Duodenal mucosa (tissue), 2 donors: ENCODE data around the gene ANKRA2.

Source experiments
- H3K27ac ChIP-seq: one replicate; pipeline ENCODE4 v1.7.0; 2013; ENCODE audit warnings: low read depth, low read length
- H3K27me3 ChIP-seq, 2 donors: one replicate each; pipeline ENCODE4 v1.7.0; 2013; ENCODE audit warnings: low read length in 2 of 2, control low read depth in 1 of 2; ENCODE audit not compliant: insufficient read depth in 2 of 2, control insufficient read depth in 1 of 2
- H3K36me3 ChIP-seq, 2 donors: one replicate each; pipeline ENCODE4 v1.7.0; 2013; ENCODE audit warnings: low read length in 2 of 2, control low read depth in 1 of 2; ENCODE audit not compliant: insufficient read depth in 2 of 2, control insufficient read depth in 1 of 2
- H3K4me1 ChIP-seq, 2 donors: one replicate each; pipeline ENCODE4 v1.7.0; 2013; ENCODE audit warnings: low read length in 2 of 2, control low read depth in 1 of 2; ENCODE audit not compliant: insufficient read depth in 2 of 2, control insufficient read depth in 1 of 2
- H3K4me3 ChIP-seq, 2 donors: one replicate each; pipeline ENCODE4 v1.7.0; 2013; ENCODE audit warnings: low read length in 2 of 2, low read depth in 1 of 2
- H3K9ac ChIP-seq, 2 donors: one replicate each; pipeline ENCODE4 v1.7.0; 2013; ENCODE audit warnings: low read length in 2 of 2, low read depth in 1 of 2
- H3K9me3 ChIP-seq, 2 donors: one replicate each; pipeline ENCODE4 v1.7.0; 2013; ENCODE audit warnings: low read length in 2 of 2, control low read depth in 1 of 2; ENCODE audit not compliant: control insufficient read depth in 1 of 2

The ANKRA2 gene

DNA sequence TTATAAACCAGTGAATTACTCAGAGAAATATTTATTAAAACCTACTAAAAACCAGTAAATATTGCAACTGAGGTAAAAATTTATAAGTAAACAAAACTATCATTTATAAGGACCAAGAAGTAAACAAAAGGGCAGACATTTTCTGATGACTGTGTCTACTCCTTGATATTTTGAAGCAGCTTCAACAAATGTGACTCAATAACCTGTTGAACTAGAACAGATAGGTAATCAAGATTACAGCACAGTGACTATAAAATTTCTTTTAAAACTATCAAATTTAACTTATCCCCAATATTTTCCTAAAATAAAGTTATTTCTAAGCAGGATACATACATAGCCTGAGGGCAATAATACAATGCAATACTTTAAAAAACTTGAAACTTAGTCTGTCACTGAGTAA, 12.8 kb downstream of the ANKRA2 start:
- H3K27me3 ChIP-seq: no peaks in the 10 kb centered on the region
- H3K36me3 ChIP-seq: peaks cover 4 to 32% of the 10 kb centered on the region in 2 donors
- H3K9me3 ChIP-seq: no peaks in the 10 kb centered on the region

DNA sequence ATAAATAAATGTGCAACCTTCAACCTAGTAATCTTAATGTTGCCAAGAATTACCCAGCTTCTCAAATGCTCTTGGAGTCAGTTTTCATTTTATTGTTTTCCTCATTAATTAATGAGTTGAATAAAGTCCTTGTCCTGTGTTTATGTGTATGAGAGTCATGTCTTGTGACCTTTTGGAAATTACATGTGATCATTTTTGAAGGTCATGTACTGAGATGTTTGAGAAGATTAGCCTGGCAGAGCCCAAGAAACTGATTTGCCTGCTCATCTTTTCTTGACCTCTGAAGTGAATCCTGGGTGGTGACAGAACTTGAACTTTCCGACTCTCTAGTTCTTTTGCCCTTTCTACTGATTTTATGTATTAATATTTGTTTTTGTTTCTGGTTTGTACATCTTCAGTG, 15.4 kb downstream of the ANKRA2 start:
- no peak overlapping the region for H3K4me3 ChIP-seq

More for the DNA sequence above, 12.8 kb downstream of the ANKRA2 start:
- H3K27ac ChIP-seq: no peak overlapping the region
- no peak overlapping the region for H3K9ac ChIP-seq
- no peak overlapping the region for H3K4me3 ChIP-seq
- H3K4me1 ChIP-seq: no peaks in the 10 kb centered on the region

DNA sequence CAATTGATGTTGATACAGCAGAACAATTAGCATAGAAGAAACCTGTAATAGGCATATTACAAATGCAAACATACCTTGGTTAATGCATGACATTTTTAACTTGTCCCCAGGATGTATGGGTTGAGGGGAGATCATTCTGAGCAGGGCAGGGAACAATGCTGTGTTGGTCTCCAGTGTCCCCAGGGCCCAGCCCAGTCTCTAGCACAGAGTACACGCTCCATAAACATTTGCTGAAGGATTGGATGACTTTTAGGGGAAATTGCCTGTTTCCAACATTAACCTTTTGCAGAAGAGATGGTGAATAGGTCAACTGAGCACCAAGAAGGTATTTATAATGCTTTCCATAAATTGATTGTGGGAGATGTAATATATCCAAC, 20.0 kb downstream of the ANKRA2 start:
- no peak overlapping the region for H3K4me3 ChIP-seq
- no peak overlapping the region for H3K27ac ChIP-seq
- H3K9me3 ChIP-seq: no peaks in the 10 kb centered on the region
- H3K4me1 ChIP-seq: peaks cover 3 to 24% of the 10 kb centered on the region in 2 donors
- H3K9ac ChIP-seq: no peak overlapping the region
- H3K27me3 ChIP-seq: no peaks in the 10 kb centered on the region
- no peaks in the 10 kb centered on the region for H3K36me3 ChIP-seq

More for the DNA sequence above, 15.4 kb downstream of the ANKRA2 start:
- Histone ChIP-seq H3K27me3 (no peaks in the 10 kb centered on the region), H3K36me3 (peaks cover 4 to 24% of the 10 kb centered on the region in 2 donors), H3K4me1 (peaks cover 0 to 3% of the 10 kb centered on the region in 2 donors), H3K9ac (no peak overlapping the region), H3K9me3 (no peaks in the 10 kb centered on the region), H3K27ac (no peak overlapping the region)

DNA sequence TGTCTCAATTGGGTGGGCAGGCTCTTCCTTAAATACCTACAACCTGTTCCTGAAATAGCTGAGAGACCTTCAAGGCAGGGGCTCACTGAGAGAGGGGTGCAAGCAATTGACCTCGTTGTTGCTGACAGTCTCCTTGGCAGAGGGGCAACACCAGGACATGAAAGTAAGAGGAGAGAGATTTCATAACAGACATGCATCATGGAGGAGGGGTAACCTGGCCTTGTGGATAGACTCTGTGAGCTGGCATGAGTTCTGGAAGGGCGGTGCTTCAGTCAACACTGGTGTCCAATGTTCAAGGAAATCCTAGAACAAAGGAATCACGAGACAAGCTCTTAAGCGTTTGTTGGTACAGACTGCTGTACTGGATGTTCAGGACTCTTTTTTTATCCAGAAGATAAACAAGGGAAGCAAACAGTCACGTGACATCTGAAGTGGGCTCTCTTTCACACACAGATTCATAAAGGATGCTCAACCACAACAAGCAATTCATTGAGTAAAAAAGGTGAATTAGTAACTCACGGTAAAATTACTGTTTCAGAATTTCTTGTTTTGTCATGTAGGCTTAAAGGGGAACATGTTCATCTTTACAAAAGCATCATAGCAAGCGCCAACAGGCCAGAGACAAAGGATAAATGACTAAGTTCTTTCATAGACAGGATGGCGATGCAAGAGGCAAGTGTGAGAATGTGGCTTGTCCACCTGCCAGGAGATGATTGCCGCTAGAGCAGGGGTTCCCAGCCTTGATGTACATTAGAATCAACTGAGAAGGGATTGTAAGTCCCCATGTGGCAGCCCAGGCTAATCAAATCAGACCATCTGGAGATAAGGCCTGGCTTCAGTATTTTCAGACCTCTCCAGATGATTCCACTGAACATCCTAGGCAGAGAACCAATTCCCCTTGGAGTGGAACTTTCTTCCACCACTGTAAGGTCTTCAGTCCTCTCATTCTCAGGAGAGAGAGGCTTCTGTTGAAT, 20.7 kb downstream of the ANKRA2 start:
- Histone ChIP-seq H3K27ac (no peak overlapping the region), H3K9ac (no peak overlapping the region)

DNA sequence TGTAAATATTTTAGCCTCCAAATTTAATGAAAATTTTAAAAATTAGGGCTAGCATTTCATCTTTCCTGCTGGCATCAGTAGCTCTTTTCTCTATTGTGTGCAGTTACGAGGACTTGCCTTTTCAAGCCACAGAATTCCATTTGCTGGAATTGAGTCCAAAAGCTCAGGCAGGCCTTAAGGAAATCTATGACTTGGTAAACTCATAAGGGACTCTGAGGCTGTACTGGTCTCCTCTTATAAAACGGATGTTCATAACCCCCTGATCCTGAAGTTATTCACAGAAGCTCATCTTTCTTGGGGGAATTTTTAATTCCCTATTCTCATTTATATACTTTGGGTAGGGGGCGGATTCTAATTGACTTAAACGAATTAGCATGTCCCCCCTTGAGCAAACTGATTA, 23.4 kb downstream of the ANKRA2 start:
- Histone ChIP-seq H3K4me3 (no peak overlapping the region), H3K36me3 (no peaks in the 10 kb centered on the region), H3K9ac (no peak overlapping the region), H3K4me1 (peaks cover 3 to 24% of the 10 kb centered on the region in 2 donors), H3K27ac (peak overlapping the region; percentile 17), H3K27me3 (no peaks in the 10 kb centered on the region), H3K9me3 (no peaks in the 10 kb centered on the region)

More for the DNA sequence above, 20.7 kb downstream of the ANKRA2 start:
- Histone ChIP-seq H3K4me1 (peaks cover 3 to 24% of the 10 kb centered on the region in 2 donors), H3K27me3 (no peaks in the 10 kb centered on the region), H3K36me3 (no peaks in the 10 kb centered on the region), H3K9me3 (no peaks in the 10 kb centered on the region), H3K4me3 (peak overlapping the region in 1 of 2 donors; percentile 18)

DNA sequence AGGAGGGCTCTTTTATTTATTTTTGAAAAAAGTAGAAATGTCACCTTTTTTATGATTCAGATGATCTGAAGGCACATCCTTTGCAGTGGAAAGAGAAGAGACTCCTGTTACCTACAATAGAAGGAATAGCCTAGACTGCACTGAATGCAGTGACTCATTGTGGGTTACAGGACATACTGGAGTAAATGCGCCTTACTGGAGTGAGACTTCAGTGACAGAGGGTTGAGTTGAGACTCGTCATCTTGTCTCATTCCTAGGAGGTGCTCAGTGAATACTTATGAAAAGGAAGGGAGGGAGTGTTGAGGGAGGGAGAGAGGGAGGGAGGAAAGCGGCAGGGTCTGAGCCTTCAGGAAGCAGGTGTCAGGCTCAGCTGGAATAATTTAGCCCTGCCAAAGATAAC, 25.2 kb downstream of the ANKRA2 start:
- H3K9me3 ChIP-seq: no peaks in the 10 kb centered on the region

DNA sequence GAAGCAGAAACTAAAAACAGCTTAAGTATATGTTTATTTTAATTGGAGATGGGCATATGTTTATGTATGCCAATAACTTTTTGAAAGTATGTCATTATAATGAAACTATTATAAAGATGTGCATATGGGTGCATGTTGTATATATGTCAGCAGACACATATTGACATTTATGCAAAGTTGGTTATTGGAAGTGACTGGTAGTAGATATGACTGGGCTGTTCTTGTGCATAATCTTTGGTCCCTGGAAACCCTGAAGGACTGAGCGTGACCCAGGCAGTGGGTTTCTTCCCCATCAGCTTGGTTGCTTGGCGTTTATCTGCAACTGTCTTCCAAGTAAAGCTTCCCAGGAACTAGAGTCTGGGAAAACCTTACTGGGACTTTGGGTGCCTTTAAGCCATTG, 25.7 kb downstream of the ANKRA2 start:
- Histone ChIP-seq H3K9me3 (no peaks in the 10 kb centered on the region), H3K27ac (no peak overlapping the region), H3K27me3 (no peaks in the 10 kb centered on the region), H3K4me3 (no peak overlapping the region), H3K4me1 (peaks cover 0 to 18% of the 10 kb centered on the region in 2 donors), H3K36me3 (no peaks in the 10 kb centered on the region), H3K9ac (no peak overlapping the region)

More for the DNA sequence above, 25.2 kb downstream of the ANKRA2 start:
- no peaks in the 10 kb centered on the region for H3K36me3 ChIP-seq
- H3K9ac ChIP-seq: no peak overlapping the region
- H3K4me3 ChIP-seq: no peak overlapping the region
- no peak overlapping the region for H3K27ac ChIP-seq
- H3K27me3 ChIP-seq: no peaks in the 10 kb centered on the region
- peaks cover 3 to 23% of the 10 kb centered on the region in 2 donors for H3K4me1 ChIP-seq

DNA sequence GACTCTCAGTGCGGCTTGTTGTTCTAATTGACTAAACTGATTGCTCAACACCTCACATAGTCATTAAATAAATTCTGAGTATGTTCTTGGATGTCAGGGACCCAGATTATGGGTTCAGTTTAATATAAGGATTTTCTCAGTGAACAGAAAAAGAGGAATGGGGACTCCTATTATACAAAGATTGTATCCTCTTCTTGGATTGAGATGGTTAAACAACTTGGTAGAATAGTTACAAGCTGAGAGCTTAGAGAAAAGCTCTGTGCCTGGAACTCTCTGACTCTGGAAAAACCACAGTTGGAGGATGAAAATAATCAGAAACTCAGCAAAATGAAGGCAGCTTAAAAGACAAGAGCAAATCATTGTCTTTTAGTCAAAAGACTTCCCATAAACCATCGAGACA, 30.5 kb downstream of the ANKRA2 start:
- Histone ChIP-seq H3K36me3 (no peaks in the 10 kb centered on the region), H3K4me1 (no peaks in the 10 kb centered on the region), H3K9ac (no peak overlapping the region), H3K27me3 (no peaks in the 10 kb centered on the region), H3K9me3 (peaks cover 0 to 4% of the 10 kb centered on the region in 2 donors), H3K4me3 (no peak overlapping the region), H3K27ac (no peak overlapping the region)

DNA sequence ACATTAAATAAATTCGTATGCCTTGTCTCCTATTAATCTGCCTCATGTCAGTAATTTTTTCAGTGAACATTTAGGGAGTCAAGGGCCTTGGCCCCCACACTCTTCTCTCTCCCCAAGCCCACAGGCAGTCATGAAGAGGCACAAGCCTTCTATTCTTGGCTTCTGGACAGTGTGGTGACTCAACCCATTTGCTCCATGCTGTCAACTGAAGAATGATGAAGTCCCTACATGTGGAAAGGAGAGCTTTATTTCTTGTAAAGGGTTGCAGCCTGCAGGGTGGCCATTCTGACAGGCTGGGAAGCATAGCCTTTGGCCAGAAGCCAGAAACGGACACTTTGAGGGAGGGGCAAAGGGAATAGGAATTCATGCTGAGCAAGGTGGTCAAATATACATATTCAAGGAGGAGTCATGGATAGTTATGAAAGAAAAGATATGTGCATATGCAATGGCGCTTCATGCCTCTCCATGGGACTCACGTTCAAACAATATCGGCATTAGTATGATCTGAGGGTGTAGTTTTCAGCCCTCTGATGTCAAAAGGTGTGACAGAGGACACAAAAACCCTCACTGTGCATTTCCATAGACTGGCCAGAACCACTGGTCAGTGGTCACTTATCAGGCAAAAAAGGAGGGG, 31.3 kb downstream of the ANKRA2 start:
- no peak overlapping the region for H3K9ac ChIP-seq
- no peak overlapping the region for H3K27ac ChIP-seq
- H3K4me3 ChIP-seq: no peak overlapping the region
- H3K4me1 ChIP-seq: no peaks in the 10 kb centered on the region
- peaks cover 0 to 4% of the 10 kb centered on the region in 2 donors for H3K9me3 ChIP-seq
- no peaks in the 10 kb centered on the region for H3K36me3 ChIP-seq
- no peaks in the 10 kb centered on the region for H3K27me3 ChIP-seq

DNA sequence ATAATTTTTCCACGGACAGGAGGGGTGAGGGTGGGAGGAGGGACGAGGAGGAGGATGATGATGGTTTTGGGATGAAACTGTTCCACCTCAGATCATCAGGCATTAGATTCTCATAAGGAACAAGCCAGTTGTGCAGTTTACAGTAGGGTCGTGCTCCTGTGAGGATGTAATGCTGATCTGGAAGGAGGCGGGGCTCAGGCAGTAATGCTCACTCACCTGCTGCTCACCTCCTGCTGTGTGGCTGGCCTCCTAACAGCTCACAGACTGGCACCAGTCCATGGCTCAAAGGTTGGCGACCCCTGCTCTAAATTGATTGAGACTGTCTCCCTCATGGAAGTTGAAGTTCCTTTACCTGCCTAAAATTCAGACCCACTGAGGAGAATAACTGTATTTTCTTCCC, 33.2 kb downstream of the ANKRA2 start:
- Histone ChIP-seq H3K9me3 (peaks cover 0 to 4% of the 10 kb centered on the region in 2 donors), H3K4me3 (no peak overlapping the region), H3K36me3 (no peaks in the 10 kb centered on the region), H3K27me3 (no peaks in the 10 kb centered on the region), H3K9ac (no peak overlapping the region), H3K27ac (no peak overlapping the region), H3K4me1 (no peaks in the 10 kb centered on the region)
